Amniotic stem cell (primary cell): ENCODE results near the gene NPB.
A peak's percentile ranks its signal among the peaks of the same experiment; 100 is the strongest.

ENCODE experiments used
- DNase-seq: peaks from one replicate; lab custom pipeline; 2025; lab: John Stamatoyannopoulos, UW

NPB gene

DNA sequence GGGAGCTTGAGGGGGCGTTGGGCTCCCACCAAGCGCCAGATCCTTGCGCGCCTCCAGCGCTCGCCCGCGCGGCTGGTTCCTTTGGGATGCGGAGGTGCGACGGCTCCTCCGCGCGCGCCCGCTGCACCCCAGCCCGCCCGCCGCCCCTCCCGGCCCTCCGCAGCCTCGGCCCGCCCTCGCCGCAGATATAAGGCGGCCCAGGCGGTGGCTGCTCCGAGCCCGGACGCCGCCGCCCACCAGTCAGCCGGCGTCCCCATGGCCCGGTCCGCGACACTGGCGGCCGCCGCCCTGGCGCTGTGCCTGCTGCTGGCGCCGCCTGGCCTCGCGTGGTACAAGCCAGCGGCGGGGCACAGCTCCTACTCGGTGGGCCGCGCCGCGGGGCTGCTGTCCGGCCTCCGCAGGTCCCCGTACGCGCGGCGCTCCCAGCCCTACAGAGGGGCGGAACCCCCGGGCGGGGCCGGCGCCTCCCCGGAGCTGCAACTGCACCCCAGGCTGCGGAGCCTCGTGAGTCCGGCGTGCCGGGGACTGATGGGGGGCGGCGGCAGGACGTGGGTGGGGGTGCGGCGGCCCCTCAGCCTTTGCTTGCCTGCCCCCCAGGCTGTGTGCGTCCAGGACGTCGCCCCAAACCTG is at the start of gene NPB:
Gene NPB, plus strand, starts transcription at position 216 of the 630 bp plus-strand sequence. Its CDS starts 40 bp downstream, at position 256.
- no peak for DNase-seq

DNA sequence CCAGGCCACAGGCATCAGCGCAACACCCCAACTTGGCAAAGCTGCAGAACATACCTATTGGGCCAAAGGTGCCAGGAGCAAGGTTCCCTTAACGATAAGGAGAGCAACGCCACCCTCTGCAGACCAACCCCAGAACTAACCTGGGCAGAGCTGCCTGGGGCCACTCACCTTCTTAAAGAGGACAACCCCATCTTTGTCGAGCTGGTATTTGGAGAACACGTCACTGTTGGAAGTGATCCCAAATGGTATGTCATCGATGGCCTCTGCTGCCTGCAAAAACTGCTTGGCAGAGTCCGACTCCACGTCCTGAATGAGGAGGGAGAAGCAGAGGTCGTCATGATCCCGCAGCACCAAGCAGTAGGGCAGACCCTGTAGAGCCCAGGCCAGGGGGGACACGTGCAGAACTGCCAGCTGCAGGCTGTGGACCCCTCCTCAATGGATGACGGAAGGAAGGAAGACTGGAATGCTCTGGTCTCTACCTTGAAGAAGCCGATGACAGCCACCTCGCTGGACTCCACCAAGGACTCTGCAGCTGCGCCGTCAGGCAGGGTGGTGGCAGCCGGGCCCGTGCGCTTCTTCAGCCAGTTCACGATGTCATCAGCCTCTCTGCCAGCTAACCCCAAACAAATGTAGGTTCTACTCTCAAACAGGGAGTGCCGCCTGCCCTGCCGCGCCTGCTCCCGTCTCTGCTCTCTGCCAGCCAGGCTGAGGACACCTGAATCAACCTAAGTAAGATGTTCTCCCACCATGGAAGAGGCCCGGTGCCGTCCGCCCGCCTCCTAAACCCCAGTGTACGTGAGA is 46.9 kb upstream of the NPB start:
- DNase-seq, result no peak

DNA sequence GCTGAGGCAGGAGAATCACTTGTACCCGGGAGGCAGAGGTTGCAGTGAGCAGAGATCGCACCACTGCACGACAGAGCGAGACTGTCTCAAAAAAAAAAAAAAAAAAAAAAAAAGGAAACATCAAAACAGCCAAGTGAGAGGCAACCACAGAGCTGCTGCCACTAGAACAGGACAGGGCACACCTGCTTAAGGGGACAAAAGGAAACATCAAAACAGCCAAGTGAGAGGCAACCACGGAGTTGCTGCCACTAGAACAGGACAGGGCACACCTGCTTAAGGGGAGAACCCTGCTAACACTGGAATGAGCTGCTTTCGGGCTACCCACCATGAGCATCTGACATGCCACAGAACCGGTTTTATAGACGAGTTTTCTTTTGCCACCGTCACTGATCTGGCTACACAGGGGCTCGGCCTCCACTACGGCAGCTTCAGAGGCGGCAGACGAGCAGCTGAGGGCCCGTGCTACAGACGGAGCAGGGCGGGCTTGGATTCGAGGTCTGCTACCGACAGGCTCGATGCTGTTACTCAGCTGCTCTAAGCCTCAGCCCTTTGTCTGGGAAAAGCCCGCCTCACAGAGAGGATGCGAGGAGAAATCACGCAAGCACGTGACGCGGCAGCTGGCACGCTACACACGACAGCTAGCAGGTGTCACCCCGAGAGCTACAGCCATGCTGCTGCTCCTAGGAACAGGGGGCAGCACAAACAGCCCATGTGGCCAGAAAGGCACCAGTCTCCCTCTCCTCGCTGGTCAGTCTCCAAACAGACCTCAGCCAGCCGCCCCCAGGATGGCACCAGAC is 43.7 kb upstream of the NPB start:
- DNase-seq, result no peak

DNA sequence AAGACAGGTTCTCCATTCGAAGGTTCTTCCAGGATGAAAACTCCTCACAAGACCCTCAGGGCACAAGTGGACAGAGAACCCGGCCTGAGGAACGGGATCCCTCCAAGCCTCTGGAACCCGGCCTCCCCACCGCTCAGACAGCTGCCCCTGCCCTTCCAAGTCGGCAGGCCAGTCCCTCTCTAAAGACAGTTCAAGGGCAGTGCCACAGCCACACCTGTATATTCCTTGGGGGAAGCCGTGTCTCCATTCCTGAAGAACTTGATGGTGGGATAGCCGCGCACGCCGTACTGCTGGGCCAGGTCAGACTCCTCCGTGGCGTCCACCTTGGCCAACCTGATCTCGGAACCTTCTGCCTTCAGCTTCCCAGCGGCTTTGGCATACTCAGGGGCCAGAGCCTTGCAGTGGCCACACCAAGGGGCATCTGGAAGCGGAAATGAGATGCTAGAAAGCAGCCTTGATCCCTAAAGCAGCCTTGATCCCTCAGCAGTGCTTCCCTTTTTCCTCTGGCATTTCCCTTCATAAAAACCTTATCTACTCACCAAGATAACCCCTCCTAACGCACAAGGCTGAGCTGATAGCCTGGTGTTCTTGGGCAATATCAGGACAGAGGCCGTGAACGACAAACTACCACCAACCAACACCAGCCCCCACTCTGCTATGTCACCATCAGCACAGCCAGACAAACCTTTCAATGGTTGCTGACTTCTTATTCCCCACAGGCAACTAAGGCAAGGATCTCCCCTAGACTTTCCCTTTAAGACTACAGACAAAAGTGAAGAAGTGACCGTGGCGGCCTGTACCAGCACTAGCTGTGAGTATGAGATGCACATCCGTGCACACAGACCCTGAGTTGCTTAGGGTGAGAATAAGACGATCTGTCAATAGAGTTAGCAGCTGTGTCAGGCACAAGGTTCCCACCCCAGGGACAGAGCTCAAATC is 42.8 kb upstream of the NPB start:
- DNase-seq, result no peak

DNA sequence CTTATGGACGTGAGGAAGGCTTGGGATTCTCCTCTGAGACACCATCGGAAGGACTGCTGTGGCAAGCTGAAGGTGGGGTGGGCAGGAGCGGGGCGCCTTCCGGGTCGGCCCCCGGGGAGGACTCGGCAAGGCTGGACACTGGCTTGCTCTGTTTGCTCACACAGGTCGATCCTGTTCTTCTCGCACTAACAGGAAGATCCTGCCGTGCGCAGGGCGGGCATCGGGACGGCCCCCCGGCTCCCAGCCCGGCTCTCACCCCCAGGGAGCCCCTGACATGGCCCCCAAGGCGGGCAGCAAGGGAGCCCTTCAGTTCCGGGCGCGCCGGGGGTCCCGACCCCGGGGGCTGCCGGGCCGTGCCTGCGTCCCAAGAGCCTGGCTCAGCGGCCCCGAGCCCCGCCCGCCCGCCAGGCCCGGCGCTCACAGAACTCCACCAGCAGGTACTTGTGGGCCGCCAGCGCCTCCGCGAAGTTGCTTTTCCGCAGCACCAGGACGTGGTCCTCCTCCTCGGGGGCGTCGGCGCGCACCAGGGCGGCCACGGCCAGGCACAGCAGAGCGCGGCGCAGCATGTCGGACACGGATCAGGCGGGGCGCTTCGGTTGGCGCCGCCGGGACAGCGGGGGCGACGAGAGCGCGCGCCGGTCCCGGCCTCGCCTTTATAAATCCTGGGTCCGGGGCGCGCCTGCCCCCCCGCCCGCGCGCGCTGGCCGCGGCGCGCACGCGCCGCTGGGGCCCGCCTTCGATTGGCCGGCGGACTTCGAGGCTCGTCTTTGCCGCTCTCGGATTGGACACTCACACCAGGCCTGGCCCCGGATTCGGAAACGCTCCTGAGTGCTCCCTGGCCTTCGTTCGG is 41.9 kb upstream of the NPB start, which contains the start of gene P4HB:
Gene P4HB, minus strand, starts transcription at position 630 of the 850 bp plus-strand sequence. Its CDS starts 64 bp downstream, at position 566.
- DNase-seq, result no peak

DNA sequence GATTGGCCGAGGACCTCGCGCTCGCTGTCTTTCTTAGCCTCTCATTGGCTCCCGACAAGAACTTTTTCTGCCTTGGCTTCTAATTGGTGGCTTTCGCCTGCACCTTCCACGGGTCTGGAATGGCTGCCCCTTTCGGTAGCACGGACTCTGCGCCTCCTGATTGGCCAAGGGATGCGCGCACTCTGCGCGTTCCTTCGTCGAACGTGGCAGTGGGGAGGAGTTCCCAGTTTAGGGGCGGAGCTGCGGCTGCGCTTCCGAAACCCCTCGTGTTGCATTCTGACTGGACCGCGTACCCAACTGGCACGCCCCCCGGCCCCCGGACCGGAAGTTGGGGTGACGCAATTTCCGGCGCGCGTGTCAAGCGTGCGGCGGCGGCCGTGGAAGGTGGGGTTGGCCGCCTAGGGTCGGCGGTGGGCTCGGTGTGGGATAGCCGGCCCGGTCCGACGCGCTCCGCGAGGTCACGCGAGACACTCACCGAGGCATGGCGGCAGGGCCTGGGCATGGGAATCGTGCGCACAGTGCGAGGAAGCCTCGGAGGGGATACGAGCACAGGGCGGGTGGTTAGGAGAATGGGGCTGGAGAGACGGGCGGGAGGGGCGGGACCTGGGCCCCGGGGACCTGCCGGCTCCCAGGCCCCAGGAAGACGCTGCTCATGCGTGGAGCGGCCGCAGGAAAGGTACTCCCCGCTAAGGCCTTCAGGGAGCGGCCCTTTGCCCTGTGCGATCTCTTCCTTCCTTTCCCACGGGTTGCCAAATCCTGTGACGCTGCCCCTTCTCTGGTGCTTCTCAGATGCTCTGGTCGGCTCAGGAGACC is 41.1 kb upstream of the NPB start:
- DNase-seq, result peak; percentile 100

DNA sequence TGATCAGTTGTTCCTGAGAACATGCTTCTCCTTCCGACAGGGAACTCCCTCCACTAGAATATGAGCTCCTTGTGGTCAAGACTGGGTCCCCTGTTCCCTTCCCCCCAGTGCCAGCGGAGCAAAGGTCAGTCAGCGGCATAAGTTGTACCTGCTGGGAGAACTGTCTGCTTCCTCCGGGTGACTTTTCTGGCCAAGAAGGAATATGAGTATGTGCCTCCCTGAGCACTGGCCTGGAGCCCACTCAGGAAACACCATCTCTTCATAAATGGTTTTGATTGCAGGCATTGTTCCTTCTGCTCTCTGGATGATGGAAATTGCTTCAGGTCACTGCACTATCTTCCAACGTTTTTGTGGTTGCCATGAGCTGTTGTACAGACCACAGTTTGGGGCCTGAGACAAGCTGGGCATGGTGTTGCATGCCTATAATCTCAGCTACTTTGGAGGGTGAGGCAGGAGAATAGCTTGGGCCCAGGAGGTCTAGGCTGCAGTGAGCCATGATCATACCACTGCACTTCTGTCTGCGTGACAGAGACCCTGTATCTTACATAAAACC is 38.8 kb upstream of the NPB start:
- no peak for DNase-seq

DNA sequence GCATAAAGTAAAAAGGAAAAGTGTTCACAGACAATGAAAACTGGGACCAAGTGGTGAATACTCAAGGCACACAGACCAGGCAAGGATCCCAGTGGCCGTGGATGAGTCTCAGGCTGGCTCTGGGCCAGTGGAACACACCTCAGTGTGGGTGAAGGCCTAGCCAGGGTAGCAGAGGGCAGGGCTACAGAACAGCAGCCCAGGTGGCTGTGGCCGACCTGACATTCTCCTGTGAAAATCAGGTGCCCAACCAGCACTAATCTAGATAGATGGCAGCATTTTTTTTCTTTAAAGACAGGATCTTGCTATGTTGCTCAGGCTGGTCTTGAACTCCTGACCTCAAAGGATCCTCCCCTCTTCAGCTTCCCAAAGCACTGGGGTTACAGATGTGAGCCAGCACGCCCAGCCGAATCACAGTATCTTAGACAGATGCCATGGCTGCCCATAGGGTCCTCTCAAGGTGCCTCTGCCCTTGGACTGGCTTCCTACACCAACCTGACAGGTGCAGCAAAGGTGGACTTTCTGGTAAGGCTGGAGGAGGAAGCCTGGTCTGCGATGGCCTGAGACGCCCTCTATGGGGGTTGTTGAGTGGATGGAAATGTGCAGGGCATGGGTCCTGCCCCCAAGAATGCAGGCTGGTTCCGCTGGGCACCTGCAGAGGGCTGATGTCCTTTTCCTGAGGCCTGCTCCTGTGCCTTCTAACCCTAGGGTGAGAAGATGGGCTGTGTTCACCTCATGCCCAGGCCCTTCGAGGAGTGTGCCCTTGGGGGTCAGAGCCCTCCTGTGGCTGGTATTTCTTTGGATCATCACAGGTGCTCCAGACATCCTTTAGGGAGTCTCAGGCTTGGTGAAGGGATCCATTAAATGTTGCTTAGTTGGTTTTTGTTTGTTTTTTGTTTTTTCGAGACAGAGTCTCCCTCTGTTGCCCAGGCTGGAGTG is 37.9 kb upstream of the NPB start:
- no peak for DNase-seq

DNA sequence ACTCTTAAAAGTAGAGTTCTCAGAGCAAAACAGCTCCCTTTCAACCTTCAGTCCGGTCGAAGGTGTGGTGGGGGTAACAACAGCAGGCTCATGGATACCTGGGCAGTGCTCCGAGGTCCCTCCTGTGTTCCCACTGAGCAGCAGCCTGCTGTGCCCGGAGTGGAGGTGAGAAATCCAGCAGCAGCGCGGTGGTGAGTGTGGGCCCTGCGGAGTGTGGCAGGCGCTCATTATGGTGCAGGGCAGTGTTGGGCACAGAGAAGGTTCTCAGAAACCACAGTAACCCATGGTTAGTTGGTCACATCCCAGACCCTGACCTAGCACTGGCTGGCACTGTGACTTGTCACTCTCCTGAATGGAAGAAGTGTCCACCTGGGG is 36.7 kb upstream of the NPB start:
- DNase-seq, result no peak

DNA sequence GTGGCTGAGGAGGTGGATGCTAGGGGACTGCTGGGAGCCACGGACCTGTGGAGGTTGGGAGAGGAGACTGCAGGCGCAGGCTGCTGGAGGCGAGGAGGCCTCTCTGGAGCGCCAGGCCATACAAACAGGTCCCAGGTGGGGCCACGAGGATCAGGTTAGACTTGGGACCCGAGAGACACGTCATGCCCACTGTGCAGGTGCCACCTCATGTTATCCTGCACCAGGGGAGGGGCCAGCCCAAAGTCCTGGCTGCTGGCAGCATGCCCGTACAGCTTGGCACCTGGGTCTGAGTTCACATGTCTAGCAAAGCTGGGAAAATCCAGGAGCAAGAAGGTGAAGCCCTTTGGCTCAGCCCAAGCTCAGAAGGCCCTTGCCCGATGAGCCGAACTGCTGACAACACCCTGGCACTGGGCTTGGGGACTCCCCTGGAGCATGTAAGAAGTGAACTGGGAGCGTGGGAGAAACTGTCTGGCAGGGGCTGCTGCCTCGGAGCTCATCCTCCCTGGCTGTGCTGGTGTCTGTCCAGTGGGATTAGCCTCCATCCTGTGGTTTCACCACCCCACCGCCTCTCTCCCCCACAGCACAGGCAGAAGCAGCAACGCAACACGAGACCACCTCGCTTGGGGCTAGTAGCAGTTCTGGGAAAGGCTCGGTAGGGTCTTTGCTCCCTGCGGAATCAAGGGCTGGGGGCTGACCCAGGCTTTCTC is 36.2 kb upstream of the NPB start:
- DNase-seq, result no peak

DNA sequence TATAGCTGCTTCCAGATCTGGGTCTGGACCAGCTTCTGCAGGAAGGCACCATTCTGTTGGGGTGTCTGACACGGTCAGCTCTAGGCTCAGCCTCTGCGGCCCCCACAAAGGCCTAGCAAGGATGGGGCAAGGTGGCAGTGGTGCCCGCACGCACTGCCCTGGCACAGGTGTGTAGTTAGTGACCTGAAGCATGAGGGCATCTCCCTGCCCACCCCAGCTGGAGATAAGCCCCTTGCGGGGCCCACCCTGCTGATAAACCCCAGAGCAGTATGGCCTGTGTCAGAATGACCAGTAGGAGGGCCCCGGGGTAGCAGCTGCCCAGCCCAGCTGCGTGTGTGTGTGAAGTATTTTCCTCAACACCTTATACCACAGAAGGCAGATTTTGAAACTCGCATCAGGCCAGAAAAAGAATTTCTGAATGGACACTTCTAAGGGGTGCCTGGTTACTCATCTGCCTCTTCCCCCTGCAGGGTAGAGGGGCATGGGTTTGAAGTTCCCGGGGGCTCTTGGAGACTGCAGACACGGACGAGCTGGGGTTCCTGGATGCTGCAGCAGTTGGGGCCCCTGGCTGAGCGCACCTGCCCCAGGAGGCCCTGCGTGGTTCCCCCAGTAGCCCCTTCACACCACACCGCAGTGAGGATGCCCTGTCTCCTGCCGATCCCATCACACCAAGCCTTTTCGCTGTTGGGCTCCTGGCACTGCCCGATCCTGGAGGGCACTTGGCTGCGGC is 35.4 kb upstream of the NPB start:
- no peak for DNase-seq

DNA sequence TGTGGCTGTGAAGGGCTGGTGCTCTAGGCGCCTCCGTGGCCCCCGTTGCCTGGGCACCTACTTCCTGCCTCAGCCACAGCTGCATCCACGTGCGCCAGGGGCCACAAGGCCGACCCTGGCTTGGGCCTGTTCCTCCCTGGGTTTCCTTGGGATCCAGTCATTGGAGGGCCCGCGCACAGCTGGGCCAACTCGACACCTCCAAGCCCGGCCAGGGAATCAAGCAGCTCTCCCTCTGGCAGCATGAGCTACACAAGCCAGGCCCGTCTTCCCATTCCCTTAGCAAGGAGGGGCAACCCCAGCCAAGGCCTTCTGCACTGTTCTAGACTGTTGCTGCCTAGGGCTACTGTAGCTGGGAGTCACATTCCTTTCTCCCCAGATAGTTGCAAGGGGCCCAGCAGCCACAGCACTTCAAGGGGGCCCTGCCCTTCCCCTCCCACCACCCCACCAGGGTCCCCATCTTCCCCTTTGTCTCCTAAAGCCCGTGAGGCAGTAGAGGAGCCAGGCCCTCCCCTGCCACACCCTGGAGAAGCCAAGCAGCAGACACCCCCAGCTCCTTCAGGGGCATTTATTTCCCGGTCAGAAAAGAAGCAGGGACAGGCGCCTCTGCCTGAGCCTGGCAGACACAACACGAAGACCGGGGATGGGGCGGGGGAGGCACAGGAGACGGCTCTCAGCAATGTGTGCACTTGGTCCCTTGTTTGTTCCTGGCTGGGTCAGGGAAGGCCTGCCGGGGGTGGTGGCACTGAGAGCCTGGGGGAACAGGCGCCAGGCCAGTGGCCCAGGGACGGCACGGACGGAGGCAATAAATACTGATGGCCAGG is 34.7 kb upstream of the NPB start:
- DNase-seq, result no peak

DNA sequence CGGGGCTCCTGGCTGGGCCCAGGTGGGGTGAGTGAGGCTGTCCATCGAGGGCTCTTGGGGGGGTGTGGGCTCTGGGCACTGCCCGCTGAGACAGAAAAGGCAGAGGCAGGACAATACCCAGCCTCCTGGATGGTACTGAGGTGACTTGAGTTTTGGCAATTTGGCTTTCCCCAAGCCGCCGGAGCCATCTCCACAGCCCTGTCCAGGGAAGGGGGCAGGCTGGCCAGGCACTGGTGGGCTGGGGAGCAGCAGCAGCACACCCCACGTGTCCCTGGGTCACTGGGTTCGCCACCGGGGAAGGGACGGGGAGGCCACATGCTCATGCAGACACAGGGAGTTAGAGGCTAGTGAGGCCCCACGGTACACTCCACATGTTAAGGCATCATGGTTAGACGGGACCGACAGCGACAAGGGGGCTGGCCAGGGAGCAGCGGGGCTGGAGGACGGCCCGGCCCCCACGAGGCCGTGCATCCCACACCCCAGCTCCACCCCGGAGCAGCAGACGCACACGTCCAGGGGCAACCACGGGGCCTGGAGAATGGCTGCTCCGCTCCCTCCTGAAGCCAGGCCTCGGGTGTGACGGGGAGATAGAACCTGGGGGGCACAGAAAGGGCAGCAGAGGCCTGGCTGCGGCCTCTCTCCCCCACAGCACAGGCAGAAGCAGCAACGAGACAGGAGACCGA is 33.9 kb upstream of the NPB start:
- no peak for DNase-seq

DNA sequence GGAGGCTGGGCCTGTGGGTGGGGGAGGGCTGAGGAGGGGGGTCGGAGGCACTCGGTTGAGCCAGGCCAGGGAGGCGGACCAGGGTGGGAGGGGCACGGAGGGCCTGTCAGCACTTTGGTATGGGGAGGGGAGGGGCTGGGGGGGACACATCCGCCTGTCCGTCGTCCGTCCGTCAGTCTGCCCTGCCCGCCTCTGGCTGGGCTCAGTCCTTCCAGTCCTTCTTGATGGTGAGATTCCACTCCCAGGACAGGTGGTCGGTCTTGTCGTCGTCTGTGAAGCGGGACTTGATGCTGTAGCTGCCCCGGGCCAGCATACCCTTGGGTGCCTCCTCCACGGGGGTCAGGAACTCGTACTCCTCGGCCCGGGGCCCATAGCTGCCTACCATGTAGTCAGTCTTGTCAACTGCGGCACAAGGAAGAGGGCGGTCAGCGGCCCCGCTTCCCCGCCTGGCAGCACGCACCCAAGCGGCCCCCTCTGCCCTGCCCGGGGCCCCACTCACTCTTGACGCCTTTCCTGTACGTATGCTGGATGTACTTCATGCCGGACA is 33.3 kb upstream of the NPB start:
- peak; percentile 41 for DNase-seq
